B cell (primary cell): ENCODE data around the gene CACNG7. TPM values are rescaled to one million over a fixed set of nuclear protein-coding genes. Genes with fewer than 3 reads are reported as not detected.
A peak's percentile ranks its signal among the peaks of the same experiment; 100 is the strongest.

Experiments
- ATAC-seq: fragments of 200-7000 bp; cut with Tn5 transposase; one replicate; pipeline ENCODE4 v1.10.0; 2021; ENCODE audit warnings: low read depth, mild to moderate bottlenecking, moderate number of reproducible peaks, moderate library complexity
- CTCF ChIA-PET: fragments of 350-600 bp; sonication (Branson Sonifier 250); formaldehyde crosslinking; loops from one replicate; lab custom pipeline; 2021; ENCODE audit warnings: antibody characterized with exemption, inconsistent platforms; lab: Charles Lee
- POLR2A ChIA-PET: fragments of 350-600 bp; sonication (Branson Sonifier 250); formaldehyde crosslinking; loops from one replicate; lab custom pipeline; 2021; ENCODE audit warnings: antibody characterized with exemption; lab: Charles Lee
- DNase-seq: peaks from one replicate; pipeline ENCODE4 v3.0.0; 2013
- H2AFZ ChIP-seq: 2 replicates; pipeline ENCODE4 v1.6.1; 2012; ENCODE audit warnings: mild to moderate bottlenecking, low read depth, low read length; ENCODE audit not compliant: insufficient read depth, poor library complexity, severe bottlenecking
- H3K27ac ChIP-seq, 2 donors: 1 replicate in 1 of 2; 2 replicates in 1 of 2; pipeline ENCODE4 v1.5.1; 2012 to 2013; ENCODE audit warnings: low read length in 2 of 2, mild to moderate bottlenecking in 2 of 2, moderate library complexity in 1 of 2
- H3K27me3 ChIP-seq, 4 experiments: fragments of 200-600 bp in 1 of 4; sonication (generic) in 1 of 4; replicated peaks in 1 of 4; 1 replicate in 2 of 4; 2 replicates in 2 of 4; pipeline versions ENCODE4 v1.6.1 to v1.7.0; 2013 to 2016; ENCODE audit warnings: low read length in 3 of 4, mild to moderate bottlenecking in 2 of 4, mixed read lengths in 1 of 4, moderate library complexity in 1 of 4; ENCODE audit not compliant: insufficient read depth in 4 of 4, control insufficient read depth in 3 of 4; ENCODE audit errors: control extremely low read depth in 1 of 4
- H3K36me3 ChIP-seq, 2 experiments: replicated peaks in 1 of 2; 1 replicate in 1 of 2; 2 replicates in 1 of 2; pipeline versions ENCODE4 v1.6.1 to v1.7.1; 2013; ENCODE audit warnings: low read length in 1 of 2; ENCODE audit not compliant: insufficient read depth in 2 of 2, control insufficient read depth in 1 of 2; ENCODE audit errors: control extremely low read depth in 1 of 2, extremely low read depth in 1 of 2
- H3K4me1 ChIP-seq, 2 donors: fragments of 200-600 bp in 1 of 2; sonication (generic) in 1 of 2; 1 replicate in 1 of 2; 2 replicates in 1 of 2; pipeline versions ENCODE4 v1.5.1 to v1.6.1; 2013 to 2017; ENCODE audit warnings: low read length in 2 of 2; ENCODE audit not compliant: control insufficient read depth in 2 of 2, insufficient read depth in 2 of 2
- H3K4me2 ChIP-seq: replicated peaks from 2 replicates; pipeline ENCODE3; 2012; ENCODE audit warnings: mild to moderate bottlenecking, low read depth, low read length; ENCODE audit not compliant: poor library complexity, severe bottlenecking
- H3K4me3 ChIP-seq, 5 experiments: fragments of 200-600 bp in 1 of 5; sonication (generic) in 1 of 5; 1 replicate in 3 of 5; 2 replicates in 2 of 5; pipeline versions ENCODE4 v1.5.1 to v1.7.0; 2011 to 2016; ENCODE audit warnings: low read length in 4 of 5, mild to moderate bottlenecking in 4 of 5, low read depth in 2 of 5, control low read depth in 1 of 5, moderate library complexity in 1 of 5; ENCODE audit not compliant: insufficient read depth in 1 of 5; ENCODE audit errors: control extremely low read depth in 1 of 5, extremely low read depth in 1 of 5
- H3K79me2 ChIP-seq: fragments of 200-600 bp; sonication (generic); one replicate; pipeline ENCODE4 v1.6.0; 2016; ENCODE audit warnings: low read length; ENCODE audit not compliant: control insufficient read depth, insufficient read depth
- H3K9ac ChIP-seq: fragments of 200-600 bp; sonication (generic); 2 replicates; pipeline ENCODE4 v1.6.1; 2017; ENCODE audit warnings: mild to moderate bottlenecking, low read length, moderate library complexity
- H3K9me3 ChIP-seq, 3 donors: one replicate each; pipeline versions ENCODE4 v1.6.1 to v1.7.1; 2013; ENCODE audit warnings: low read length in 2 of 3; ENCODE audit not compliant: control insufficient read depth in 2 of 3, insufficient read depth in 1 of 3; ENCODE audit errors: control extremely low read depth in 1 of 3
- H4K20me1 ChIP-seq: 2 replicates; pipeline ENCODE4 v1.6.0; 2012; ENCODE audit warnings: mild to moderate bottlenecking, low read length; ENCODE audit not compliant: insufficient read depth, control insufficient read depth, poor library complexity, severe bottlenecking
- H3K27ac Mint-ChIP-seq: one replicate; pipeline ENCODE4 v1.8.0; 2021; ENCODE audit warnings: mixed read lengths
- H3K27me3 Mint-ChIP-seq: one replicate; pipeline ENCODE4 v1.8.0; 2021; ENCODE audit warnings: mixed read lengths
- H3K4me1 Mint-ChIP-seq: one replicate; pipeline ENCODE4 v1.8.0; 2021; ENCODE audit warnings: mixed read lengths
- H3K4me3 Mint-ChIP-seq: one replicate; pipeline ENCODE4 v1.8.0; 2021; ENCODE audit warnings: mixed read lengths
- H3K9me3 Mint-ChIP-seq: one replicate; pipeline ENCODE4 v1.8.0; 2022; ENCODE audit warnings: mixed read lengths; ENCODE audit not compliant: insufficient read depth
- CTCF ChIP-seq: fragments of 200-600 bp; IDR thresholded peaks from one replicate; pipeline ENCODE4 v1.8.0; 2022; ENCODE audit warnings: antibody characterized with exemption, mild to moderate bottlenecking
- EZH2 ChIP-seq: IDR thresholded peaks from 2 replicates; pipeline ENCODE4 v1.6.1; 2012; ENCODE audit warnings: borderline replicate concordance, low read depth, mild to moderate bottlenecking, moderate library complexity, low read length; ENCODE audit not compliant: insufficient read depth, poor library complexity, severe bottlenecking
- whole genome bisulfite sequencing: methylation state at CpG from one replicate; pipeline ENCODE4 v1.1.5; 2013; ENCODE audit warnings: missing lambda C conversion rate; ENCODE audit not compliant: insufficient coverage; 5-methylcytosine and 5-hydroxymethylcytosine counted together
- intact Hi-C: fragments of 100-400 bp; cut with micrococcal nuclease; formaldehyde crosslinking; loops from one replicate; pipeline ENCODE4 v1.10.0; 2022
- polyA plus RNA-seq: library from polyadenylated mRNA; depleted of rRNA; stranded (reverse); fragments of >200 nt; gene quantifications from 2 replicates; pipeline ENCODE4 v1.2.3, GENCODE V29; 2012
- total RNA-seq, 2 donors: library from RNA; stranded (reverse); fragments of 120-200 nt in 1 of 2; gene quantifications; 1 replicate in 1 of 2; 2 replicates in 1 of 2; pipeline versions ENCODE4 v1.2.3 to v1.2.4, GENCODE V29; 2013 to 2022

The CACNG7 gene
- total and polyA plus RNA-seq, 2 donors (not counting 1 experiment from before 2014, with no cell fraction given), result not detected

DNA sequence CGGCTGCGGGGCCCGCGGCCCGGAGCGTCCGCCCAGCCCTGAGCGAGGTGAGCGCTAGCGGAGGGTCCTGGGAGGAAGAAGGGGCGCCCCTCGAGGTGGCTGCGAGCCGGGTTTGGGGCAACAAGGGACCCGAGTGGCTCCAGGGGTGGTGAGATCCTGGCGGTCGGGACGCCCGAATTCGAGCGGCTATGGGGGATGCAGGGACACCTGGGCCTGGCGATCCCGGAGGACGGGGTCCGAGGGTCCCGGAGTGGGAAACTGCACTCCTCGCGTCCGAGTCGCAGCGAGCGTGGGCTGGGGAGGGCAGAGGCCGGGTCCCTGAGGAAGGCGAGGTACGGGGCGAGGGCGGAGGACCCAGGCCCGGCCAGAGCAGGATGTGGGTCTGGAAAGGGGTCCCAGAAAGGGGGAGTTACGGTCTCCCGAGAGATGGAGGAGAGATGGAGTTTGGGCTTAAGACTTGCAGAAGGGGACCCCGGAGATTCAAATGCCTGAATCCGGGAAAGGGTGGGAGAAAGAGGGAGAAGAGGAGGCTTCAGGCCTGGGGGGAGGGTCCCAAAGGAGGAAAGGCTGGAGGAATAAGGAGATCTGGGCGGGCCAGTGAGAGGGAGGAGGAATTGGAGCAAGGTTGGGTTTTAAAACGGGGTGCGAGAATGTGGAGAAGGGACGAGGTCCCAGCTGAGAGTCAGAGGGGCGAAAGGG is 542 bp downstream of the CACNG7 start:
- Histone ChIP-seq H3K4me2 (peak overlapping the region; percentile 30), H3K4me3 (no peak overlapping the region), H3K79me2 (no peaks in the 10 kb centered on the region), H4K20me1 (no peaks in the 10 kb centered on the region), H3K9me3 (peaks cover 0 to 40% (median 0%) of the 10 kb centered on the region in 3 donors), H2AFZ (no peak overlapping the region), H3K27me3 (peaks cover 0 to 68% (median 39%) of the 10 kb centered on the region in 4 experiments), H3K4me1 (peaks cover 25 to 30% of the 10 kb centered on the region in 2 donors), H3K9ac (no peak overlapping the region), H3K27ac (no peak overlapping the region), H3K36me3 (no peaks in the 10 kb centered on the region)
- DNase-seq, result no peak
- Mint-ChIP-seq H3K4me1 (peaks cover 23% of the 10 kb centered on the region), H3K27ac (no peak overlapping the region), H3K4me3 (peak overlapping the region; percentile 19), H3K27me3 (peaks cover 73% of the 10 kb centered on the region), H3K9me3 (no peaks in the 10 kb centered on the region)
- WGBS, result 5% methylated on average over 47 of the region's 47 CpGs
- CTCF ChIA-PET, result no interaction called here
- intact Hi-C loops, result no loop called here
- no peak for ATAC-seq
- POLR2A ChIA-PET, result no interaction called here
- TF ChIP-seq EZH2 (peak; percentile 89), CTCF (no peak)

- ChIA-PET CTCF (no interaction called here), POLR2A (no interaction called here)
- Histone ChIP-seq H3K4me3 (no peak overlapping the region), H3K4me2 (no peak overlapping the region), H2AFZ (no peak overlapping the region), H4K20me1 (no peaks in the 10 kb centered on the region), H3K4me1 (peaks cover 25 to 30% of the 10 kb centered on the region in 2 donors), H3K9ac (no peak overlapping the region), H3K9me3 (peaks cover 0 to 46% (median 0%) of the 10 kb centered on the region in 3 donors), H3K79me2 (no peaks in the 10 kb centered on the region), H3K27ac (no peak overlapping the region), H3K36me3 (no peaks in the 10 kb centered on the region), H3K27me3 (peaks cover 0 to 68% (median 39%) of the 10 kb centered on the region in 4 experiments)
- no peak for DNase-seq
- peaks cover 23% of the 10 kb centered on the region for H3K4me1 Mint-ChIP-seq
- 6% methylated on average over 13 of the region's 13 CpGs for WGBS
- H3K4me3 Mint-ChIP-seq, result peak overlapping the region; percentile 19
- no peak for TF ChIP-seq EZH2
- TF ChIP-seq CTCF, result no peak
- peaks cover 71% of the 10 kb centered on the region for H3K27me3 Mint-ChIP-seq
- H3K27ac Mint-ChIP-seq, result no peak overlapping the region
- no peaks in the 10 kb centered on the region for H3K9me3 Mint-ChIP-seq
- ATAC-seq, result no peak
- intact Hi-C loops, result no loop called here
Observed at GRCh38 chr19:53910170-53910518, 1.1 kb downstream of the CACNG7 start.
